Ovary (tissue), 3 donors: ENCODE measurements around the gene EDIL3.

Experiments used
- CTCF ChIP-seq, 3 donors: fragments of 450-650 bp in 2 of 3; fragments of 200-600 bp in 1 of 3; IDR thresholded peaks; one replicate each; pipeline versions ENCODE4 v1.5.1 to v1.8.0; 2016 to 2022; ENCODE audit warnings: antibody characterized with exemption in 3 of 3, mild to moderate bottlenecking in 1 of 3
- EP300 ChIP-seq: sonication (generic); formaldehyde crosslinking; IDR thresholded peaks from one replicate; pipeline ENCODE4 v1.6.1; 2017; ENCODE audit warnings: antibody characterized with exemption
- POLR2A ChIP-seq: fragments of 450-650 bp; IDR thresholded peaks from one replicate; pipeline ENCODE4 v1.6.1; 2017; ENCODE audit warnings: antibody characterized with exemption, mild to moderate bottlenecking, moderate library complexity
- donor health status: DM: no; HTN: no; CAD: no.

- TF ChIP-seq POLR2A (no peak), CTCF (IDR thresholded peaks at IDR 0.05) (no peak), EP300 (no peak)
Measured at GRCh38 chr5:84362061-84362720, 22.5 kb downstream of the EDIL3 start.
